TTC549 (cell line): ENCODE data around the gene MYLK.

Source experiments
- FAIRE-seq: peaks from 2 replicates; lab custom pipeline; 2012; peaks lifted over from hg19 to GRCh38; lab: Jason Lieb, UNC

The MYLK gene

DNA sequence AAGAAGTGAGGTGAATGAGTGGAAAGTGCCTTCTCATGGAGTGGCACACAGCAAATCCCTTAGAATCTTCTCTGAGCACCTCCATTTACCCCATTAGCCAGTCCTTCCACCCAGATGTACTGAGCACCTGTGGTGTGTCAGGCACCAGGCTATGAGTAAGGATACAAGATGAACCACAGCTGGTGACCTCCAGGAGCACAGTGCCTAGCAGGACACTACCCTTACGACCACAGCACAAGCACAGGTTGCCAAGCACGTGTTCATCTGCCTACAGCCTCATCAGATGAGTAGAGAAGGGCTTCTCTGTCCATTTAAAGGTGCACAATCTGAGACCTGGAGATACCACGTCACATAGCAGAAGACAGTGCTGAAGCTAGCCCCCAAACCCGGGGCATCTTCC, 6.2 kb downstream of the MYLK start:
- no peak for FAIRE-seq

DNA sequence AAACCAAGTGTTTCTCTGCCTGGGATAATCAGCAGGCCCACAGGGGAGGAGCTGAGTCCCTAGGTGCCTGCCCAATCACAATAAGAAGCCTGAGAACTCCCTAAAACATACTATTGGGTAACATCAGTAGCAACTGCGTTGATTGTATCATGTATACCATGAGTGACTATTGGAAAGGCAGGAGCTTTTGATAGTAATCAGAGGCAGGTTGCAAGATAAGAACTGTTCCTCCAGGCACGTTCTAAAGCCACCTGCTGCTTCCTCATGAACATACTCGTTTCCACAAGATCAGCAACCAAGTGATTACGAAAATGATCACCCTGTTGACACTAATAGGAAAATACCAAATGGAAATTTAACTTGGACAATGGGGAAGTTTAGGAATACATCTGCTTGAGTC, 6.7 kb downstream of the MYLK start:
- FAIRE-seq: no peak

- FAIRE-seq: no peak
Measured at GRCh38 chr3:123876858-123877257, 7.3 kb downstream of the MYLK start.

DNA sequence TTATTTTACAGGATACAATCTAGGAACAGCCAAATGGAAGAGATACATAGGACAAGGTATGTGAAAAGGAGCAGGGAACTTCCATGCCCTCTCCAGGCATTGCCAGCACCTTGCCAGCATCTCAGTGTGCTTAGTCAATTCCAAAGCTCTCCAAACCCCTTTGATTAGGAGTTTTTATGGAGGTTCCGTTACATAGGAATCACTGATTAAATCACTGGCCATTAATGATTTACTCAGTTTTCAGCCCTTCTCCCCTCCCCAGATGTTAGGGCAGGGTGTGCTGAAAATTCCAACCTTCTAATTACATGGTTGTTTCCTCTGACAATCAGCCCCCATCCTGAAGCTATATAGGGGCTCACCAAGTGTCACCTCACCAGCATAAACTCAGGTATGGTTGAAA, 11.5 kb downstream of the MYLK start:
- no peak for FAIRE-seq

DNA sequence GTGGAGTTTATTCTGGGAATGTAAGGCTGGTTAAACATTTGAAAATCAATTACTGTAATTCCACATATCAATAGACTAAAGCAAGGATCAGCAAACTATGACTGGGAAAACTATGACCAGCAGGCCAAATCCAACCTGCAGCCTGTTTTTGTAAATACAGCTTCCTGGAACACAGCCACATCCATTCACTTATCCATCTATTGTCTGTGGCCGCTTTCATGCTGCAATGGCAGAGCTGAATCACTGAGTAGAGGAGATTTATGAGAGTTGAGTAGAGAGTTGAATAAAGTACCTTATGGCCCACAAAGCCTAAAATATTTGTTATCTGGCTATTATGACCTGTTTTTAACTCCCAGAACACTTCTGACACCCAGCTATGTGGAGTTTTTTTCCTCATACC, 12.2 kb downstream of the MYLK start:
- no peak for FAIRE-seq

DNA sequence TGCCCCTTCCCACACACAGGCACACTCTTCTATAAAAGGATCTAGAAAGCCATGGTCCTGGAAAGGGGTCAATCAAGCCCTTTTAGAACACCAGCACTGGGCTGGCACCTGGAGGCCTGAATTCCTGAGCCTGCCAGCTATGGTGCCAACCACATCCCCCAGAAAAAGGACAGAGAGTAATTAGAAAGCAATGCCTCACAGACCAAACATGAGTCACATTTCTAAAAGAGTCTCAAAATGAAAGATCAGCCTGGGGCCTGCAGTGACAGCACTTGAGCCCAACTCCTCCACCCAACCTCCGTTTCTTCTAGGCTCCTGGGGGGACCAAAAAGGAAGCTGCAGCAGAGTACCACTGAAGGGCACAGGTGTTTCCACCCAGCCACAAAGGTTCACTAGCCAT, 14.1 kb downstream of the MYLK start:
- no peak for FAIRE-seq

DNA sequence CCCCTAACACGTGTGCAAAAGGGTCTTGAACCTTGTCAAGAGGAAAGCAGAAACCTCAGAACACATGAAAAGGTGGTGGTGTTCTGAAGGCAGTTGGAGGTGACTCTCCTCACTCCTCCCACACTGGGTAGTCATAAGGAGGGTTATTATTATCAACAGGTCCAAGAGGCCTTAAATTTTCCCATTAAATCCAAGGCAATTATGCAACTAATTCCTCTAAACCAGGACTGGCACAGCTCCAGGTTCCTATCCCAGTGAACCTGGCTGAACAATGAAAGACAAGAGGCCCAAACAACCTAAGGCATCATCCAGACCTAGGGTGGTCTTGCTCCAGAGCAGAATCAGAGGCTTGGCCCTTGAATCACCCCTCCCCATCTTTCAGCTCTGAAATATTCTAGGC, 15.0 kb downstream of the MYLK start:
- FAIRE-seq: no peak

DNA sequence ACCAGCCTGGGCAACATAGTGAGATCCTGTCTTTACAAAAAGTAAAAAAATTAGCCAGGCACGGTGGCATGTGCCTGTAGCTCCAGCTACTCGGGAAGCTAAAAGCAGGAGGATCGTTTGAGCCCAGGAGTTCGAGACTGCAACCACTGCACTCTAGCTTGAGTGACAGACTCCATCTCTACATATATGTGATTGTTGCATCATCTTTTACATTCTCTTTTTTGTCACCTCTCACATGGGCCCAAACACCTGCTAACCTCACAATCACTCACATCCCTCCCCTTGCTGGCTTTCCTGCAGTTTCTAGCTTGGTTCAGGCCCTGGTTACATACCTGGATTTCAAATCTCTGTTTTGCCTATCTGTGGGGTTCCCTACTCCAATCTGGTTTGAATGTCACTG, 19.4 kb downstream of the MYLK start:
- FAIRE-seq: no peak

GRCh38 chr3:123862152-123862551, 22.0 kb downstream of the MYLK start:
- no peak for FAIRE-seq

- no peak for FAIRE-seq
Measured at GRCh38 chr3:123861081-123861836, 22.9 kb downstream of the MYLK start.

GRCh38 chr3:123859177-123859576, 25.0 kb downstream of the MYLK start:
- FAIRE-seq: no peak

DNA sequence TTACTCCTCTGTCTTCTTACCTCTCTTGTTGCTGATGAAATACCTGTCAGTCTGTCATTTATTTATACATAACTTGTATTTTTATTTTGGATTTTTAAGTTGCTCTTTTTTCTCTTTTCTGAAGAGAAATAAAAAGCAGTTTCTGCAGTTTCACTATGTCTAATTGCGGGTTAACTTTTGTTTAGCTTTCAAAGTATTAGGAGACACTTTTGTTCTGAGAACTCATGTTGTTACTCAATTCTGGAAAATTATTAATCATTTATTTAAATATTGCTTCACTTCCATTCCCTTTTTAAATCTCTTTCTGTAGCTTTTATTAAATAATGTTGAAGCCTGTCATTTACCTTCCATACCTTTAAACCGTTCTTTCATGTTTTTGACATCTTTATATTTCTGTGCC, 29.2 kb downstream of the MYLK start:
- FAIRE-seq: no peak

DNA sequence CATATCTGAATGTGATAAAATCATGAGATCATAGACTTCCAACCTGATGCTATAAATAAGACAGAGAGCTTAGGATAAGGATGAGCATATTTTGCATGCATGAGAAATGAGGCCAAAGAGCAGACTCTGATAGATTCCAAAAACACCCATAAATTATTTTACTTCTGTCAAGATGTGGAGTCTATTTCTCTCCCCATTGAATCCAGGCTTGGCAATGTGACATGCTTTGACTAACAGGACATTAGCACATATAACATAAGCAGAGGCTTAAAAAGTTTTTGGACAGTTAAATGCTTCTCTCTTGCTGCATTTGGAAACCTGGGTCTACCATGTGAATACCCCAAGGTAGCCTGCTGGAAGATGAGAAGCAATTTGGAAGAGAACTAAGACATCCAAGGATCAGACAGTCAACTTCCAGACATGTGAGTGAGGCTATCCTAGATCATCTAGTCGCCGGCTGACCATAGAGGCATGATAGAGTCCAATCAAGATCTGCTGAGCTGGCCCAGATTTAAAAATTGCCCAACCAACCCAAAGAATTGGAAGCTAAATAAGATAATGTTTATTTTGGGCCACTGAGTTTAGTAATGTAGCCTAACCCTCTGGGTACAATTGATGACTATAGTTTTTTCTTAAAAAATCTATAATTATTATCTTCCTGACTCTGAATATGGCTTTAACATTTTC, 30.3 kb downstream of the MYLK start:
- no peak for FAIRE-seq

DNA sequence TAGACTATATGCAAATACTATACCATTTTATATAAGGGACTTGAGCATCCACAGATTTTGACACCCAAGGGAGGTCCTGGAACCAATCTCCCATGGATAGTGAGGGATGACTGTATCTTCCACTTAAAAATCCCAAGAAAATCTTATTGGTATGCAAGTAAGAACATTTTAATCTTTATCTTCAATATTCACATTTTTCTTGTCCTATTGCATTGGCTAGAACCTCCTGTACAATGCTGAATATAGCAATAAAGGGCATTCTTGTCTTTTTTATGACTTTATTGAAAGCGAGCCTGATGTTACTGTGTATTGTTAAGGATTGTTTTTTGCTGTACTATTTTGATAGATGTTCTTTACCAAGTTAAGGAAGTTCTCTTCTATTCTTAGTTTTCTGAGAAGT, 36.9 kb downstream of the MYLK start:
- FAIRE-seq: no peak

DNA sequence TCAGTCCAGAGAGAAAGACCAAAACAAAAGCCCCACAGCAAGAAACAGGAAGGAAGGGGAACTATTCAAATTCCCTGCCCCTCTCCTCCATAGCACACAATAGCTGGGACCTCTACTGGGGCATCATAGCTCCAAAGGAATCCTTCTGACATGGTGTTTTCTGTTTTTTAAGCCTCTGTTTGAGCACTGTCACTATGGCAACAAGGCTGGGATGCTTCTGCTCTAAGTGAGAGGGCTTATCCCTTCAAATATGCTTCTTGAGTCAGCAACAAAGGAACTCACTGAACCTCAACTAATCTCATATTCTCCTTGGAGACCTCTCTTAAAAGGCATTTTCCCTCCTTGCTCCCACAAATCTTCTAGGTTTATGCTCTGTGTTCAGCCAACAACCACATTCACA, 40.5 kb downstream of the MYLK start:
- FAIRE-seq: no peak

- FAIRE-seq: no peak
Measured at GRCh38 chr3:123842711-123843110, 41.4 kb downstream of the MYLK start.

- no peak for FAIRE-seq
Measured at GRCh38 chr3:123841476-123842238, 42.5 kb downstream of the MYLK start.

DNA sequence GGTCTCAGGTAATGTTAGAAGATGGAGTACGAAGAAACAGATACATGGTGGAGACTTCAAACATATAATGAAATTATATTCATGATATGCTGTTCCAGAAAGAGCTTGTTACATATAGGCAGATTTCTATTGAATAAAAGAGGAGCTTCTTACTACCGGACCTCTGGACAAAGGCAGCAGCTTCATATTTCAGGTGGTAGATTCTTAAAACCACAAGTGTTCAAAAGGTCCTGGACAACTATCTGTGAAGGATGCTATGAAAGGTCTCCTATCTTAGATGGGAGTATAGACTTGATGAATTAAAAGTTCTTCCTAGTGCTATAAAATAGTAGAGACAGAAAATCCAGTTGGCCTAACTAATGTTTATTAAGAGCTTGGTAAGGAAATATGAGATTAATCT, 43.2 kb downstream of the MYLK start:
- no peak for FAIRE-seq

- no peak for FAIRE-seq
Measured at GRCh38 chr3:123837858-123838257, 46.3 kb downstream of the MYLK start.

DNA sequence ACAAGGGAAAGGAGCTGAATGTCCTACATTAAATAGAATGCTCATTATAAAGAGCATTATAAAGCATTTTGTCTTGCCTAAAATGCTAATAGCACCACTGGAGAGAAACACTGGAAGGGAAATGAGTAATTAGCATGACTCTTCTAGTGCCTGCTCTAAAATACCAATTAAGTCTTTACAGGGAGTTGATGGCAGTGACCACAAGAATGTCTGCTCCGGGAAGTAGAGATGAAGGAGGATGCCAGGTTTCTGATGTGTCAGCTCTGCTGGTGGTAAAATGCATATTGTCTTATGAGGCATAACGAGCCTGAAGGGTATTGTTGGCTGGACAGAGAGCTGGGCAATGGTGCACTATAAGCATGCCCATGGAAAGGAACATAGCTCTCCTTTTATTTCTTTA, 49.5 kb downstream of the MYLK start:
- FAIRE-seq: no peak

DNA sequence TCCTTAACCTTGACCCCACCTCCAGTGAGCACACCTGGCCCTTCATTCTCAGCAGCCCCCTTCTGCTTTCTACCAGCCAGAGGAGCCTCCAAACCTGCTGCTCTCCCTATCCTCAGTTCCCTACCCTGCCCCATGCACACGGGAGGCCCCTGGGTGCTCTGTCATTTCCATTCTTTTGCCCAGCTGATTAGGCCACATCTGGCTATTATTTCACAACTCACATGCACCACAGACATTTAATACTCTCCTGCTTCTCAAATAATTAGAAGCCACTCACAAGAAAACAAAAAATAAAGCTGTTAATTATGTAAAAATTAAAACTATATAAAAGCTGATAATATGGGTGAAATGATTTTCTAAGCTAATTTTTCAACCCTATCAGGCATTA, 50.7 kb downstream of the MYLK start:
- no peak for FAIRE-seq

- no peak for FAIRE-seq
Measured at GRCh38 chr3:123832692-123833397, 51.3 kb downstream of the MYLK start.

- no peak for FAIRE-seq
Measured at GRCh38 chr3:123831420-123831819, 52.7 kb downstream of the MYLK start.
